H9 (cell line): ENCODE results near the gene BTG4. TPM values are rescaled to one million over a fixed set of nuclear protein-coding genes. Genes with fewer than 3 reads are reported as not detected.

ENCODE experiments used
- DNase-seq: peaks from one replicate; pipeline ENCODE4 v3.0.0-alpha.2; 2017
- H2AFZ ChIP-seq: one replicate; pipeline ENCODE4 v1.6.1; 2013; ENCODE audit warnings: mild to moderate bottlenecking, low read length, control low read depth, moderate library complexity
- H2AK5ac ChIP-seq: 2 replicates; pipeline ENCODE4 v1.6.1; 2013; ENCODE audit warnings: low read length, control low read depth, mixed read lengths; ENCODE audit not compliant: insufficient read length
- H2BK120ac ChIP-seq: one replicate; pipeline ENCODE4 v1.6.1; 2013; ENCODE audit warnings: low read depth, mild to moderate bottlenecking, low read length, control low read depth, inconsistent platforms; ENCODE audit not compliant: poor library complexity, severe bottlenecking
- H2BK12ac ChIP-seq: 2 replicates; pipeline ENCODE4 v1.6.1; 2013; ENCODE audit warnings: low read length, control low read depth, mixed read lengths, low read depth; ENCODE audit not compliant: insufficient read length
- H2BK15ac ChIP-seq: 2 replicates; pipeline ENCODE4 v1.6.1; 2013; ENCODE audit warnings: low read depth, low read length, control low read depth
- H2BK20ac ChIP-seq: one replicate; pipeline ENCODE4 v1.6.1; 2013; ENCODE audit warnings: low read depth, mild to moderate bottlenecking, low read length, control low read depth, inconsistent platforms; ENCODE audit not compliant: poor library complexity, severe bottlenecking
- H2BK5ac ChIP-seq: 2 replicates; pipeline ENCODE4 v1.6.1; 2013; ENCODE audit warnings: low read length, control low read depth, mixed read lengths; ENCODE audit not compliant: insufficient read length
- H3K14ac ChIP-seq: 2 replicates; pipeline ENCODE4 v1.6.1; 2013; ENCODE audit warnings: low read length, control low read depth; ENCODE audit not compliant: insufficient read depth
- H3K18ac ChIP-seq: 2 replicates; pipeline ENCODE4 v1.6.1; 2013; ENCODE audit warnings: low read depth, mild to moderate bottlenecking, mixed read lengths, low read length, control low read depth; ENCODE audit not compliant: insufficient read length
- H3K23ac ChIP-seq: 2 replicates; pipeline ENCODE4 v1.6.1; 2013; ENCODE audit warnings: low read length, control low read depth, mixed read lengths, low read depth; ENCODE audit not compliant: insufficient read length
- H3K23me2 ChIP-seq: 2 replicates; pipeline ENCODE4 v1.6.1; 2013; ENCODE audit warnings: low read depth, mild to moderate bottlenecking, mixed read lengths, low read length, control low read depth; ENCODE audit not compliant: insufficient read length, poor library complexity, severe bottlenecking
- H3K27ac ChIP-seq: 2 replicates; pipeline ENCODE4 v1.5.1; 2013; ENCODE audit warnings: low read length, control low read depth, mixed read lengths, low read depth; ENCODE audit not compliant: insufficient read length
- H3K27me3 ChIP-seq: 2 replicates; pipeline ENCODE4 v1.6.1; 2013; ENCODE audit warnings: low read length, control low read depth, inconsistent platforms; ENCODE audit not compliant: insufficient read depth
- H3K4ac ChIP-seq: 2 replicates; pipeline ENCODE4 v1.6.1; 2013; ENCODE audit warnings: low read depth, mild to moderate bottlenecking, control low read depth, inconsistent platforms, low read length, moderate library complexity
- H3K4me1 ChIP-seq: 2 replicates; pipeline ENCODE4 v1.6.1; 2013; ENCODE audit warnings: low read length, control low read depth, inconsistent platforms; ENCODE audit not compliant: insufficient read depth
- H3K4me2 ChIP-seq: 2 replicates; pipeline ENCODE4 v1.6.1; 2013; ENCODE audit warnings: low read length, control low read depth, mixed read lengths; ENCODE audit not compliant: insufficient read length, insufficient read depth
- H3K56ac ChIP-seq: 2 replicates; pipeline ENCODE4 v1.6.1; 2013; ENCODE audit warnings: low read depth, mild to moderate bottlenecking, mixed read lengths, low read length, control low read depth; ENCODE audit not compliant: insufficient read length
- H3K79me1 ChIP-seq: 2 replicates; pipeline ENCODE4 v1.6.1; 2013; ENCODE audit warnings: low read depth, mild to moderate bottlenecking, moderate library complexity, low read length, control low read depth, inconsistent platforms; ENCODE audit not compliant: insufficient read depth, poor library complexity, severe bottlenecking
- H3K79me2 ChIP-seq: 2 replicates; pipeline ENCODE4 v1.6.1; 2013; ENCODE audit warnings: low read length, control low read depth, inconsistent platforms; ENCODE audit not compliant: insufficient read depth
- H3K9ac ChIP-seq: 2 replicates; pipeline ENCODE4 v1.6.1; 2013; ENCODE audit warnings: low read length, control low read depth, mixed read lengths; ENCODE audit not compliant: insufficient read length; ENCODE audit errors: extremely low read depth
- H3K9me3 ChIP-seq: one replicate; pipeline ENCODE4 v1.6.1; 2013; ENCODE audit warnings: low read depth, low read length, inconsistent platforms; ENCODE audit not compliant: control insufficient read depth
- H3T11ph ChIP-seq: one replicate; pipeline ENCODE4 v1.6.1; 2013; ENCODE audit warnings: mild to moderate bottlenecking, low read length, control low read depth, inconsistent platforms
- H4K20me1 ChIP-seq: one replicate; pipeline ENCODE4 v1.6.1; 2013; ENCODE audit not compliant: control insufficient read depth, insufficient read length, insufficient read depth
- H4K5ac ChIP-seq: 2 replicates; pipeline ENCODE4 v1.6.1; 2013; ENCODE audit warnings: low read depth, mild to moderate bottlenecking, mixed read lengths, low read length, control low read depth; ENCODE audit not compliant: insufficient read length
- H4K8ac ChIP-seq: replicated peaks from 2 replicates; pipeline ENCODE4 v1.6.1; 2013; ENCODE audit warnings: low read length, control low read depth, mixed read lengths, low read depth; ENCODE audit not compliant: insufficient read length
- H4K91ac ChIP-seq: 2 replicates; pipeline ENCODE4 v1.6.1; 2013; ENCODE audit warnings: low read depth, mild to moderate bottlenecking, moderate library complexity, mixed read lengths, low read length, control low read depth; ENCODE audit not compliant: insufficient read length
- H3K27ac Mint-ChIP-seq, 3 experiments: 2 replicates in 2 of 3; 3 replicates in 1 of 3; pipeline ENCODE4 v1.8.0; 2020 to 2021; ENCODE audit warnings: mixed read lengths in 3 of 3, mild to moderate bottlenecking in 1 of 3, moderate library complexity in 1 of 3
- H3K27me3 Mint-ChIP-seq: 2 replicates; pipeline ENCODE4 v1.8.0; 2021; ENCODE audit warnings: low read depth, mild to moderate bottlenecking, moderate library complexity, mixed read lengths
- H3K36me3 Mint-ChIP-seq, 3 experiments: 2 replicates in 2 of 3; 3 replicates in 1 of 3; pipeline ENCODE4 v1.8.0; 2020 to 2021; ENCODE audit warnings: low read depth in 3 of 3, mixed read lengths in 3 of 3; ENCODE audit not compliant: insufficient read depth in 1 of 3
- H3K4me1 Mint-ChIP-seq, 2 experiments: 2 replicates each; pipeline ENCODE4 v1.8.0; 2020; ENCODE audit warnings: mixed read lengths in 2 of 2
- H3K4me3 Mint-ChIP-seq, 2 experiments: 2 replicates in 1 of 2; 3 replicates in 1 of 2; pipeline ENCODE4 v1.8.0; 2020 to 2021; ENCODE audit warnings: mild to moderate bottlenecking in 2 of 2, mixed read lengths in 2 of 2, moderate library complexity in 1 of 2
- H3K9me3 Mint-ChIP-seq, 2 experiments: 2 replicates in 1 of 2; 3 replicates in 1 of 2; pipeline ENCODE4 v1.8.0; 2020; ENCODE audit warnings: mild to moderate bottlenecking in 2 of 2, mixed read lengths in 2 of 2, moderate library complexity in 1 of 2
- CTCF ChIP-seq: fragments of 200-600 bp; sonication (generic); conservative IDR thresholded peaks from 3 replicates; pipeline ENCODE4 v1.8.0; 2021; ENCODE audit warnings: antibody characterized with exemption, mild to moderate bottlenecking
- WGBS: extraction: QIAGEN DNeasy Blood & Tissue Kit; methylation state at CpG from one replicate; pipeline ENCODE4 v1.1.7; 2013; ENCODE audit warnings: missing lambda C conversion rate, low lambda C conversion rate, mixed read lengths; ENCODE audit not compliant: insufficient read length; ENCODE audit errors: extremely low coverage; 5-methylcytosine and 5-hydroxymethylcytosine counted together
- total RNA-seq: library from RNA; stranded (reverse); gene quantifications from 2 replicates; pipeline ENCODE4 v1.2.1, GENCODE V29; 2021

BTG4 gene
- total RNA-seq, 1 experiment from 2014 or later, result not detected

- Histone ChIP-seq H2BK5ac (no peak overlapping the region), H2AK5ac (no peak overlapping the region), H3T11ph (no peak overlapping the region), H3K4me2 (no peak overlapping the region), H2BK15ac (no peak overlapping the region), H3K14ac (no peak overlapping the region; the same call in 1 of the 2 replicates), H2BK20ac (no peak overlapping the region), H4K20me1 (no peaks in the 10 kb centered on the region), H3K56ac (no peak overlapping the region), H3K4ac (no peak overlapping the region), H3K79me2 (no peaks in the 10 kb centered on the region), H3K23ac (no peak overlapping the region), H4K5ac (no peak overlapping the region), H2BK12ac (no peak overlapping the region), H3K27ac (no peak overlapping the region), H2BK120ac (no peak overlapping the region), H3K9ac (no peak overlapping the region), H3K18ac (no peak overlapping the region), H3K4me1 (no peaks in the 10 kb centered on the region), H4K91ac (no peak overlapping the region), H3K9me3 (no peaks in the 10 kb centered on the region), H3K79me1 (no peaks in the 10 kb centered on the region), H2AFZ (no peak overlapping the region), H4K8ac (no peak overlapping the region), H3K23me2 (no peaks in the 10 kb centered on the region), H3K27me3 (no peaks in the 10 kb centered on the region)
- Mint-ChIP-seq H3K27ac (no peak overlapping the region; a peak in 1 of 7 replicates), H3K4me1 (peaks cover 15 to 17% of the 10 kb centered on the region in 2 experiments), H3K9me3 (no peaks in the 10 kb centered on the region), H3K4me3 (no peak overlapping the region), H3K27me3 (peaks cover 23% of the 10 kb centered on the region), H3K36me3 (no peaks in the 10 kb centered on the region)
- TF ChIP-seq CTCF, result no peak
- no CpG with 5 or more reads among the region's 11 CpGs for WGBS
- no peak for DNase-seq
Observed at GRCh38 chr11:111456859-111457730, 55.1 kb downstream of the BTG4 start.
